ENCODE measurements around the gene CARD14.

CARD14 gene

GRCh38 chr17:80173916-80174315 lies 4.1 kb downstream of the CARD14 start:
- H3K4me3 ChIP-seq (ENCODE audit: low read depth, low read length): no peak overlapping the region
- no peak for DNase-seq (ENCODE audit: low read depth)
- no peak for TF ChIP-seq CTCF (IDR thresholded peaks at IDR 0.05; ENCODE audit: insufficient read depth, low read depth, low read length, missing control alignments)

GRCh38 chr17:80176757-80177156 lies 6.9 kb downstream of the CARD14 start:
- H3K4me3 ChIP-seq (ENCODE audit: low read depth, low read length): no peak overlapping the region
- no peak for DNase-seq (ENCODE audit: low read depth)
- no peak for TF ChIP-seq CTCF (IDR thresholded peaks at IDR 0.05; ENCODE audit: insufficient read depth, low read depth, low read length, missing control alignments)

GRCh38 chr17:80177986-80178595 lies 8.3 kb downstream of the CARD14 start:
- H3K4me3 ChIP-seq (ENCODE audit: low read depth, low read length): no peak overlapping the region
- no peak for TF ChIP-seq CTCF (IDR thresholded peaks at IDR 0.05; ENCODE audit: insufficient read depth, low read depth, low read length, missing control alignments)
- DNase-seq (ENCODE audit: low read depth): no peak

- TF ChIP-seq CTCF (IDR thresholded peaks at IDR 0.05; ENCODE audit: insufficient read depth, low read depth, low read length, missing control alignments): no peak
- H3K4me3 ChIP-seq (ENCODE audit: low read depth, low read length): no peak overlapping the region
- DNase-seq (ENCODE audit: low read depth): no peak
Measured at GRCh38 chr17:80180192-80180591, 10.4 kb downstream of the CARD14 start.

- TF ChIP-seq CTCF (IDR thresholded peaks at IDR 0.05; ENCODE audit: insufficient read depth, low read depth, low read length, missing control alignments): no peak
- no peak for DNase-seq (ENCODE audit: low read depth)
- H3K4me3 ChIP-seq (ENCODE audit: low read depth, low read length): no peak overlapping the region
Measured at GRCh38 chr17:80181431-80181830, 11.6 kb downstream of the CARD14 start.

- no peak for DNase-seq (ENCODE audit: low read depth)
- H3K4me3 ChIP-seq (ENCODE audit: low read depth, low read length): no peak overlapping the region
- no peak for TF ChIP-seq CTCF (IDR thresholded peaks at IDR 0.05; ENCODE audit: insufficient read depth, low read depth, low read length, missing control alignments)
Measured at GRCh38 chr17:80182118-80182844, 12.5 kb downstream of the CARD14 start.

GRCh38 chr17:80182845-80183223 lies 13.0 kb downstream of the CARD14 start:
- H3K4me3 ChIP-seq (ENCODE audit: low read depth, low read length): no peak overlapping the region
- no peak for TF ChIP-seq CTCF (IDR thresholded peaks at IDR 0.05; ENCODE audit: insufficient read depth, low read depth, low read length, missing control alignments)
- DNase-seq (ENCODE audit: low read depth): no peak
